ENCODE measurements around the gene CHL1. TPM values are rescaled to one million over a fixed set of nuclear protein-coding genes. Genes with fewer than 3 reads are reported as not detected.

CHL1 gene
- not detected in 5 replicates for total RNA-seq (2022; extraction: Qiagen RNA extraction; ENCODE audit: low read depth)

GRCh38 chr3:196311-197148 lies at the start of gene CHL1:
Gene CHL1 (plus strand): TSS chr3:196763. CDS start chr3:319777, 123,014 bp downstream.

All from A549 treated with GW870086 at 1 μM for 4 hours (cell line).